ENCODE data around the gene EYA2. TPM values are rescaled to one million over a fixed set of nuclear protein-coding genes. Genes with fewer than 3 reads are reported as not detected.

Gene EYA2
- total and polyA plus RNA-seq, 4 donors = 0.17 to 0.54 (median 0.23) TPM; not detected in 1

- H3K27ac ChIP-seq (ENCODE audit: low read depth in 1 of 2, low read length in 2 of 2) = no peak overlapping the region
- peaks cover 0 to 2% (median 0%) of the 10 kb centered on the region in 4 donors for H3K27me3 ChIP-seq (ENCODE audit: control insufficient read depth in 4 of 4, insufficient read depth in 4 of 4, low read length in 3 of 4)
- DNase-seq (ENCODE audit: low spot score) = no peak
- peaks cover 0 to 7% (median under 1%) of the 10 kb centered on the region in 4 donors for H3K9me3 ChIP-seq (ENCODE audit: control insufficient read depth in 4 of 4, low read length in 3 of 4)
- H3K36me3 ChIP-seq (ENCODE audit: control insufficient read depth in 4 of 4, insufficient read depth in 3 of 4, low read depth in 1 of 4, low read length in 3 of 4) = peaks cover 0 to 3% (median 0%) of the 10 kb centered on the region in 4 donors
- TF ChIP-seq RXRA (IDR thresholded peaks at IDR 0.05) (no peak), SP1 (IDR thresholded peaks at IDR 0.05) (no peak), ATF3 (IDR thresholded peaks at IDR 0.05) (no peak), MAX (IDR thresholded peaks at IDR 0.05) (no peak), GABPA (IDR thresholded peaks at IDR 0.05 in 1 of 2, conservative IDR thresholded peaks at IDR 0.05 in 1 of 2) (no peak), HNF4G (IDR thresholded peaks at IDR 0.05) (no peak), YY1 (IDR thresholded peaks at IDR 0.05) (no peak), TAF1 (conservative IDR thresholded peaks at IDR 0.05) (no peak), NR2F2 (IDR thresholded peaks at IDR 0.05) (no peak), HNF4A (conservative IDR thresholded peaks at IDR 0.05) (no peak), ZBTB33 (IDR thresholded peaks at IDR 0.05) (no peak), EGR1 (IDR thresholded peaks at IDR 0.05; ENCODE audit: low read depth in 2 of 2) (no peak), FOXA1 (IDR thresholded peaks at IDR 0.05) (no peak)
- no peaks in the 10 kb centered on the region for H3K4me1 ChIP-seq (ENCODE audit: control insufficient read depth in 4 of 4, insufficient read depth in 4 of 4, low read length in 3 of 4)
- H3K4me3 ChIP-seq (ENCODE audit: low read depth in 1 of 3, low read length in 3 of 3) = no peak overlapping the region
- 56% methylated on average over 6 of the region's 6 CpGs for WGBS
- H3K9ac ChIP-seq (ENCODE audit: low read depth in 1 of 2, low read length in 2 of 2) = no peak overlapping the region
Observed at GRCh38 chr20:47099825-47100441, 205.3 kb downstream of the EYA2 start.

GRCh38 chr20:47102629-47103028 lies 208.0 kb downstream of the EYA2 start:
- Histone ChIP-seq H3K9me3 (ENCODE audit: control insufficient read depth in 4 of 4, low read length in 3 of 4) (peaks cover 0 to 4% (median 0%) of the 10 kb centered on the region in 4 donors), H3K27me3 (ENCODE audit: control insufficient read depth in 4 of 4, insufficient read depth in 4 of 4, low read length in 3 of 4) (peaks cover 0 to 2% (median 0%) of the 10 kb centered on the region in 4 donors), H3K36me3 (ENCODE audit: control insufficient read depth in 4 of 4, insufficient read depth in 3 of 4, low read depth in 1 of 4, low read length in 3 of 4) (peaks cover 0 to 3% (median 0%) of the 10 kb centered on the region in 4 donors), H3K27ac (ENCODE audit: low read depth in 1 of 2, low read length in 2 of 2) (no peak overlapping the region), H3K4me1 (ENCODE audit: control insufficient read depth in 4 of 4, insufficient read depth in 4 of 4, low read length in 3 of 4) (no peaks in the 10 kb centered on the region), H3K9ac (ENCODE audit: low read depth in 1 of 2, low read length in 2 of 2) (no peak overlapping the region), H3K4me3 (ENCODE audit: low read depth in 1 of 3, low read length in 3 of 3) (no peak overlapping the region)
- no peak for TF ChIP-seq TAF1 (conservative IDR thresholded peaks at IDR 0.05)
- no peak for TF ChIP-seq FOXA2 (IDR thresholded peaks at IDR 0.05)
- no peak for TF ChIP-seq JUND (IDR thresholded peaks at IDR 0.05)
- no peak for TF ChIP-seq EGR1 (IDR thresholded peaks at IDR 0.05; ENCODE audit: low read depth in 2 of 2)
- no peak for TF ChIP-seq CTCF (IDR thresholded peaks at IDR 0.05; ENCODE audit: low read depth, low read length, missing input control)
- no peak for TF ChIP-seq REST (IDR thresholded peaks at IDR 0.05)
- WGBS = 65% methylated on average over 2 of the region's 2 CpGs
- no peak for DNase-seq (ENCODE audit: low spot score)
